Amniotic epithelial cell (primary cell): Measurements from ENCODE around the gene SULT1A1.
A peak's percentile ranks its signal among the peaks of the same experiment; 100 is the strongest.
"Not testable (repeated sequence)": the region's sequence is repeated elsewhere in the genome, so short reads cannot be mapped to it uniquely, and the experiment has no call there.

Experiments used
- DNase-seq: peaks from one replicate; pipeline ENCODE4 v3.0.0-alpha.2; 2010; ENCODE audit warnings: low read depth

The SULT1A1 gene

GRCh38 chr16:28608867-28609596 is 812 bp downstream of the SULT1A1 start:
- not testable (repeated sequence) for DNase-seq

- not testable (repeated sequence) for DNase-seq
Observed at GRCh38 chr16:28608496-28608808, 1.4 kb downstream of the SULT1A1 start.

- not testable (repeated sequence) for DNase-seq
Observed at GRCh38 chr16:28607681-28608495, 2.0 kb downstream of the SULT1A1 start.

- DNase-seq, result no peak
Observed at GRCh38 chr16:28607116-28607623, 2.7 kb downstream of the SULT1A1 start.

GRCh38 chr16:28606291-28607115 is 3.3 kb downstream of the SULT1A1 start:
- DNase-seq, result no peak

GRCh38 chr16:28604186-28604565 is 5.7 kb downstream of the SULT1A1 start:
- no peak for DNase-seq

- DNase-seq, result no peak
Observed at GRCh38 chr16:28603381-28604185, 6.3 kb downstream of the SULT1A1 start.

GRCh38 chr16:28602529-28602928 is 7.3 kb downstream of the SULT1A1 start:
- DNase-seq, result no peak

GRCh38 chr16:28602062-28602461 is 7.8 kb downstream of the SULT1A1 start:
- not testable (repeated sequence) for DNase-seq

GRCh38 chr16:28601589-28601988 is 8.3 kb downstream of the SULT1A1 start:
- DNase-seq, result not testable (repeated sequence)

- DNase-seq, result not testable (repeated sequence)
Observed at GRCh38 chr16:28600965-28601364, 8.9 kb downstream of the SULT1A1 start.

GRCh38 chr16:28599377-28600285 is 10.2 kb downstream of the SULT1A1 start:
- not testable (repeated sequence) for DNase-seq

GRCh38 chr16:28597692-28598261 is 12.1 kb downstream of the SULT1A1 start:
- DNase-seq, result no peak

GRCh38 chr16:28596840-28597691 is 12.8 kb downstream of the SULT1A1 start, which contains the start of gene SULT1A2:
SULT1A2 (minus strand) TSS chr16:28597050; CDS start chr16:28595930, 1,120 bp downstream.
- DNase-seq, result peak; percentile 36

- peak; percentile 15 for DNase-seq
Observed at GRCh38 chr16:28596115-28596630, 13.7 kb downstream of the SULT1A1 start.

- not testable (repeated sequence) for DNase-seq
Observed at GRCh38 chr16:28595451-28595850, 14.4 kb downstream of the SULT1A1 start.

- DNase-seq, result no peak
Observed at GRCh38 chr16:28592979-28593553, 16.8 kb downstream of the SULT1A1 start.

- no peak for DNase-seq
Observed at GRCh38 chr16:28592511-28592910, 17.3 kb downstream of the SULT1A1 start.
